ENCODE data around the gene SNRPA.

- no peak for TF ChIP-seq EZH2phosphoT487 (conservative IDR thresholded peaks at IDR 0.05; ENCODE audit: low read length)
- TF ChIP-seq, protein P1, sequence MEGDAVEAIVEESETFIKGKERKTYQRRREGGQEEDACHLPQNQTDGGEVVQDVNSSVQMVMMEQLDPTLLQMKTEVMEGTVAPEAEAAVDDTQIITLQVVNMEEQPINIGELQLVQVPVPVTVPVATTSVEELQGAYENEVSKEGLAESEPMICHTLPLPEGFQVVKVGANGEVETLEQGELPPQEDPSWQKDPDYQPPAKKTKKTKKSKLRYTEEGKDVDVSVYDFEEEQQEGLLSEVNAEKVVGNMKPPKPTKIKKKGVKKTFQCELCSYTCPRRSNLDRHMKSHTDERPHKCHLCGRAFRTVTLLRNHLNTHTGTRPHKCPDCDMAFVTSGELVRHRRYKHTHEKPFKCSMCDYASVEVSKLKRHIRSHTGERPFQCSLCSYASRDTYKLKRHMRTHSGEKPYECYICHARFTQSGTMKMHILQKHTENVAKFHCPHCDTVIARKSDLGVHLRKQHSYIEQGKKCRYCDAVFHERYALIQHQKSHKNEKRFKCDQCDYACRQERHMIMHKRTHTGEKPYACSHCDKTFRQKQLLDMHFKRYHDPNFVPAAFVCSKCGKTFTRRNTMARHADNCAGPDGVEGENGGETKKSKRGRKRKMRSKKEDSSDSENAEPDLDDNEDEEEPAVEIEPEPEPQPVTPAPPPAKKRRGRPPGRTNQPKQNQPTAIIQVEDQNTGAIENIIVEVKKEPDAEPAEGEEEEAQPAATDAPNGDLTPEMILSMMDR (IDR thresholded peaks at IDR 0.05; ENCODE audit: insufficient read depth, low read length, poor library complexity, severe bottlenecking) = no peak
Observed at GRCh38 chr19:40776364-40776763, 25.4 kb downstream of the SNRPA start.
